HG03432 (cell line): ENCODE results near the gene SUCO.
"Not testable (repeated sequence)": the region's sequence is repeated elsewhere in the genome, so short reads cannot be mapped to it uniquely, and the experiment has no call there.

Experiments used
- ATAC-seq: cut with Tn5 transposase; IDR thresholded peaks from one replicate; pipeline ENCODE4 v1.9.1; 2021; ENCODE audit warnings: mild to moderate bottlenecking, moderate library complexity; ENCODE audit not compliant: unreplicated experiment

The SUCO gene

GRCh38 chr1:172603816-172604215 lies 70.9 kb downstream of the SUCO start:
- ATAC-seq: no peak

- ATAC-seq: no peak
These were observed 72.7 kb downstream of the SUCO start for GRCh38 chr1:172605641-172606040.

GRCh38 chr1:172607145-172607544 lies 74.2 kb downstream of the SUCO start:
- ATAC-seq: no peak

DNA sequence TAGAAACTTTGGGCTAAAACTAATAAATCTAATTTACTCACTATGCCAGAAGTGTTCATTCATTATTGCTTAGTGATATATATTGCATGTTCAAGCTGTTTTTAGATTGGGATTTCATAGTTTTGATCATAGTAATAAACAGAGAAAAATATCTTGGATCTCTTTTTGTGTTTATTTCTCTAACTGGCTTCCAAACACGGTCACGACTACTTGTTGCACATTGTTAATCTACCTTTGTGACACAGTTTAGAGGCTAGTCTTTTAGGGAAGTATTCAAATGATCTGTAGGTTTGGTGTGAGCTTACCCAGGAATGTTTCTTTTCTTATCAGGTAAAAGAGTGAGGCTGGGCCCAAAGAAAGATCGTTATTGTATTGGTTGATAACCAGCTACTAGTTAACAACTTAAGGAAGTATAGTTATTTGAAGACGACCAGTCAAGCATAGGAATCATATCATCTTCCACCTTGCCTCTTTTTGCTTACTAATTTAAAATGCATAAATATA lies 75.2 kb downstream of the SUCO start:
- ATAC-seq: no peak

DNA sequence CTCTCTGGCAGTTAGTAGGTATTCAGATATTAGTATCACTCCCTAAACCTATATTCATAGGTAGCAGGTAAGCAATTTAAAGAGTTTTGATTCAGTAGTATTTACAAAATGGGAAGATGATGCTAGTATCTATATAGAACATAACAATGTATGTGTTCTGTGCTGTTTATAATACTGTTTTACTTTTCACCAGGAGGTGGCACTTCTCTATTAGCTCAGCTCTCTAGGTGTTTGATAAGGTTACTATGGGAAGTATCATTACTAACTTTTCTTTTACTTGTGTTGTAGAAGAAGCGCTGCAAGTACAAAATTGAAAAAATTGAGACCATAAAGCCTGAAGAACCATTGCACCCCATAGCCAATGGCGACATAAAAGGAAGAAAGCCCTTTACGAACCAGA lies 76.6 kb downstream of the SUCO start:
- no peak for ATAC-seq

- ATAC-seq: no peak
These were observed 79.5 kb downstream of the SUCO start for GRCh38 chr1:172612478-172612877.

GRCh38 chr1:172613294-172613693 lies 80.3 kb downstream of the SUCO start:
- ATAC-seq: no peak

DNA sequence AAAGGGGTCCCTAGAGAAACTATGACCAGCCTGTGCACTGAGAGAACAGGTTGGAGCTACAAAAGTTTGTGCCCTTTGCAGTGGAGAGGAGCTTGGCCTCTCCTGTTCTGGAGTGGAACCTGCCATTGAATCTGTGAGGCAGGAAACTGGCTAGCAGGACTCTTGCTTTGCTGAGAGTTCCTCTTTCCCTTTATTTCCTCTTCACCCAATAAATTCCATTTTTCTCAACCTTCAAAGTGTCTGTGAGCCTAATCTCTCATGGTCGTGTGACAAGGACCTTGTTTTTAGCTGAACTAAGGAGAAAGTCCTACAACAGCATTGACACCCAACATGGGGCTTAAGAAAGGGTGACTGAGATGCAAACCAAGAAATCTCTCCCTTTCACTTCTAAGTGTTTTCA lies 83.2 kb downstream of the SUCO start:
- ATAC-seq: no peak

- ATAC-seq: no peak
These were observed 83.7 kb downstream of the SUCO start for GRCh38 chr1:172616636-172617035.

- not testable (repeated sequence) for ATAC-seq
These were observed 87.7 kb downstream of the SUCO start for GRCh38 chr1:172620603-172621002.

DNA sequence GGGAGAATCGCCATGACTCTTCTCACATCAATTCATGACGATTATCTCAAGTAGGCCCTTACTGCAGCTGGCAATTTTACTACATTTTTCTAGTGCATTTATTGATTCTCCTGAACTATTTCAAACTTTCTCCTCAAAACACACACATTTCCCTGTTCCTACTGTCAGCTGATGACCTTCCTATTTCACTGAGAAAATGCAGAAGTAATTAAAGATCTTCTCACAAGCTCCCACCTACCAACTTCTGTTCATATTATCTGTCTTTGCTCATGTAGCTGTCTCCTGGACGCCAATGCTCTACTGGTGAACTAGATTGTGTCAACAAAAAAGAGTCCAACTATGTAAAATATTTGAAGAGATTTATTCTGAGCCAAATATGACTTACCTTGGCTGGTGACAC lies 89.6 kb downstream of the SUCO start:
- no peak for ATAC-seq

GRCh38 chr1:172623748-172624147 lies 90.8 kb downstream of the SUCO start:
- ATAC-seq: no peak

DNA sequence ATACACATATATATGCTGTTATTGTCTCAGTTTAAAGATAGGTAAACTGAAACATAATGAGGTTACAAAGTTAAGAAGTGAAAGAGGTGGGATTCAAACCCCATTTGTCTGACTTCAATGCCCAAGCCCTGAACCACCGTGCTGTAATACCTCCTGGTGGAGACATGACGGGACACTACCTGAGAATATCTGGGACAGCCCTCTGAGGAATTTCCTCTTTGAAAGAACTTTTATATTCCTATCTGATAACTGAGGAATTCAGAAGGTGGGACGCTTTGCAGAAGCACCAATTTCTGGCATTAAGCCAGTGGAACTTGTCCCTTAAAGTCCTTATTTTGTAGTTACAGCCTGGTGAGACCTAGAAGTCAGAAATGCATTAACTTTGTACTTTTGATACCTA lies 93.9 kb downstream of the SUCO start:
- ATAC-seq: no peak

DNA sequence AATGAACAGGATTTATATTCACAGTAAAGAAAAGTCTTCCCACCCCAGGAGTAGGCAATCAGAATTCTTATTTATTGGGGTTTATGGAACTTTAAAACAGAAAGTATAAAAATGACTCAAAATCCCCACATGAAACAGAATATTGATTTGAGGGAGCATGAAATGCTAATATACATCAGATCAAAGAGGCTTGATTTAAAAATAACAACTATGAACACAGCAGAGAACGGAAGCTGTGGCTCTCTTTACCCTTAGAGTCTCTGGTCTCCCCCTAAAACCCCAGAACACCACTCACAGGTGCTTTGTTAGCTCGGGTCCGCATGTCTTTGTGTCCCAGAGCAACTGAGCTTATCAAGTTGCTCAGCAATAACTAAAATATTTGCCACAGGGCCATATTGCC lies 94.8 kb downstream of the SUCO start:
- ATAC-seq: no peak

DNA sequence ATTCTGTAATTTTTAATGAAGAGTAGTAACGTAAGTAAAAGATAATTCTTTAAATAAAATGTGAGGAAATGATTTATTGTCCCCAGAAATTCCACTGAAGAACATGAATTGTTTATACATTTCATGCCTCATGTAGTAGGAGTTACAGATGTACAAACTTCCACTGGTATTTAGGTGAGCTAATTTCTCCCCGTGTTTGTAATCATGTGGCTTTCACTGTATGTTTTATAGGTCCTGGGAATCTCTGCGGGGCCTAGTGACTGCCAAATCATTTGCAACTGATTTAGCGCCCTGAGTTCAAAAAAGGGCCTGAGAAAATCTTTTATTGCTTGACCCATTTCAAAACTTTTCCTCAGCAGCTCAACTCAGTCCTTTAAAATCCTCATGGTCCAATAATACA lies 95.5 kb downstream of the SUCO start:
- ATAC-seq: no peak

DNA sequence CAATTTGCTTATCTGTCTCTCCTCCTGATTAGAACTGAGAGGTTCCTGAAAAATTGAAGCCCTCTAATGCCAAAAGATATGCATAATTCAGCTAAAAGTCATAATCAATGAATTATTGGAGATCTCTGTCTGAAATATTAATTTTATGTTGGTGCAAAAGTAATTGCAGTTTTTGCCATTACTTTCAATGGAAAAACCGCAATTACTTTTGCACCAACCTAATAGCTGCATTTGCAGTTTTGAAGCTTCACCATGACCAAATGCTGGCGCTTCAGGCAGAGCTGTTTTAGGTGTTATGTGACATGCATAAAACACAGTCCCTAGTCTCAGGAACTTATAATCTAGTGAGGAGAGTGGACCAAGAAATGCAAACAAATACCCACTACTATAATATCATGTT lies 96.2 kb downstream of the SUCO start:
- ATAC-seq: no peak

DNA sequence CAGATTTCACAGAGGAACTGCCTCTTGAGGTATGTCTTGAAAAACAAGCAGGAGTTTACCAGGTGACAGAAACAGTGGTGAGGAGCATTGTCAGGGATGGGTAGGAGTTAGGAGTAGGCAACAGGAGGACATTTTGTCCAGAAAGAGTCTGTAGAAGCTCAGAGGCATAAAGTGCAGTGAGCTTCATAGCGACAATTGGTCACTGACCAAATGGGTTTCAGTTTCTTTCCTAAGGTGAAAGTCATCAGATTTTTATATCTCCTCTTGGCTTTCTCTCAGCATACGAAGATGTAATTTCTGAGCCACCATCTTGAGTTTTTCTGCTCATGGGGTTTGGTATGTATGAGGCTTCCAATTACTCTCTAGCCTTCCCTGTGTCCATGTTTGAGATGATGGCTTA lies 96.7 kb downstream of the SUCO start:
- ATAC-seq: no peak

DNA sequence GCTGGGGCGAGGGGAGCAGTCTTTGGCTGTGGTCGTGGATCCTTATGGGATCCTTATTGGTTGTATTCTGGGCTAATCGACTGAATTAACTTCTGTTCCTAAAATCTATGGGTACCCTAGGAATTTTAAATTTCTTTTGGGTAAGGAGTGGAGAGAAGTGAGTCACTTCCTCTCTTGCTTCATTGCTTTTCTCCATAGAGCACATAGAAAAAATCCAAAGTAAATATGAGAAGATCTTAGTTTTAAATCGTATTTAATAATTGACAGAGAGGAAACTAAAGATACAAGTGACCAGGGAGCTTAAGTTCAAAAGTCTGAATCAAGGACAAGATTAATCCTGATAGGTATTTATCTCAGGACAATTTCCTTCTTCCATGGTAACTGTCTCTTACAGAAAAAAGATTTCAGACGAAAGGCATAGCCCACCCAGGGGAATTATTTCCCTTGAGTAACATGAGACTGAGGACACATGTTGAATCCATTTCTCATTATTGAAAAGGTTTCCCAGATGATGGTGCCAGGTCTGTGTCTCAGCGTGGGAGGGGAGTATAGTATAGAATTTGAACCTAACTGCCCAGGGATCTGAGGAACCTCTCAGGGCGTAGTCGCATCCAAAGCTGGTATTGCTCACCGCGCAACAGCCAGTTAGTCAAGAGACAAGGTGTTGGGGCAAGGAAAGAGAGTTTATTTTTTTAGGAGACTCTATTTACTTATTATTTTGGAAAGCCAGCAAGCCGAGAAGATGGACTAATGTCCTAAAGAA lies 97.3 kb downstream of the SUCO start:
- ATAC-seq: no peak

DNA sequence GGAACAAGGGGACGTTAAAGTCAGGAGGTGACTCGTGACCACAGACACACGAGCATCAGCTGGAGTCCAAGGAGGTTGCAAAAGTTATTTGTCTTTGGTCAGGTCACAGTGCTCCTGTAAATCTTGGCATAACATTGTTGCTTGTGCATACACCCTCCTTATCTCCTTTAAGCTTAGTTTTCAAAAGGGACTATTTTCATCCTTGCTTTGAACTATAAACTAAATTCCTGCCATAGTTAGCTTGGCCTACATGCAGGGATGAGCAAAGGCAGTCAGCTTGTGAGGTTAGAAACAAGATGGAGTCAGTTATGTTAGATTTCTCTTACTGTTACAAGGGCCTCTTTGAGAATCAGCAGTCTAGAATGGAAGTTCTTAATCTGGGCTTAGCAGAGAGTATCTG lies 97.9 kb downstream of the SUCO start:
- no peak for ATAC-seq

GRCh38 chr1:172637522-172637921 lies 104.6 kb downstream of the SUCO start:
- ATAC-seq: no peak

- no peak for ATAC-seq
These were observed 105.3 kb downstream of the SUCO start for GRCh38 chr1:172638249-172638648.

DNA sequence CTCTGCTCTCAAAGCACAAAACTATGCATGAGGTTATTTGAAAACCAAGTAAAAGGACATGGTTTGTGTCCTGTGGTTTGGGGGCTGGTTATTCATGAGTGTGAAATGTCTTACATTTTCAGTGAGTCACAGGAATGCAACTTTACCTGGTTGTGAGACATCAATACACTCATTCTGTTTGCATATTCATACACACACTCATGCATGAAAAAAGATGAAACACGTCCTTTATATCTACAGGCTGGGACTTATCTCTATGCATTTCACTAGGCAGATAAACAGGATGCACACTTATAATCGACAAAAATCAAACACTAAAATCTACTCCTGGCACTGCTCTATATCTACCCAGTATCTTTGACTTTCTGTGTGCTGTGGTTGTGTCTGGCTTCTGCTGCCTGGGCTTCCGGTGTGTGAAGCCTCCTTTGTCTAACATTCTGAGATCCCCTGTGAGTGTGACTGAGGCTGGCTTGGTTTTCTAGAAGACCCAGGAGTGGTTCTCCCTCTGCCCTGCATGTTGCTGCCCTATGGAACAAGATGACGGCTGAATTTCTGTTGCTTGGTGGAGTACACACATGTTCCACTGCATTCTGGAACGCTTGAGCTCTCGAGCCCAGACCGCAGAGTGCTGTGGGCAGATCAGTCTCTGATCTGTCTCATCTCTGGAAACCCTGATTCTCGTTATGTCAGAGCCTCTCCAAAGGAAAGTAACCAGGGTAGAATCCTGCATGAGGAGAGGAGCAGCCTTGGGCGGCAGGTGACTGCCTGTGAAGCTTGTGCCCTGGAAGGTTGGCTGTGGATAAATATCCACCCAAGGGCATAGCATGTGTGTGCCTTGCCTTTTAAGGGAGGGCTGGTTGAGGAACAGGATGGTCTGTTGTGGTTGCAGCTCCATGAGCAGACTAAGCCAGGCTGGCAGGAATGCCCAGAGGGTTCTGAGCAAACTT lies 106.2 kb downstream of the SUCO start:
- peak; percentile 51 for ATAC-seq
